Activated naive CD4-positive, alpha-beta T cell treated with anti-CD3 and anti-CD28 coated beads, Interleukin-2, amount 50 U/mL, for 72 hours (primary cell): ENCODE results near the gene PRM2. TPM values are rescaled to one million over a fixed set of nuclear protein-coding genes. Genes with fewer than 3 reads are reported as not detected.
A peak's percentile ranks its signal among the peaks of the same experiment; 100 is the strongest.

Experiments
- ATAC-seq, 2 donors: fragments of 150-1000 bp; cut with Tn5 transposase; 2 replicates each; pipeline ENCODE4 v1.10.0; 2021; ENCODE audit warnings: mild to moderate bottlenecking in 2 of 2, moderate library complexity in 2 of 2
- DNase-seq, 2 donors: peaks; one replicate each; pipeline ENCODE4 v3.0.0; 2021 to 2022; ENCODE audit warnings: low spot score in 2 of 2
- H3K27ac Mint-ChIP-seq, 2 donors: one replicate each; pipeline ENCODE4 v1.8.0; 2022; ENCODE audit warnings: mild to moderate bottlenecking in 2 of 2, mixed read lengths in 2 of 2
- H3K36me3 Mint-ChIP-seq, 2 donors: one replicate each; pipeline ENCODE4 v1.8.0; 2022; ENCODE audit warnings: mixed read lengths in 2 of 2
- H3K9me3 Mint-ChIP-seq, 2 donors: one replicate each; pipeline ENCODE4 v1.8.0; 2022; ENCODE audit warnings: mixed read lengths in 2 of 2
- total RNA-seq, 2 donors: library from RNA; stranded (reverse); gene quantifications; one replicate each; pipeline ENCODE4 v1.2.3, GENCODE V29; 2022

Gene PRM2
- total RNA-seq, 2 donors from 2014 or later, result not detected

GRCh38 chr16:11276896-11277593 lies 765 bp upstream of the PRM2 start:
- Mint-ChIP-seq H3K36me3 (no peaks in the 10 kb centered on the region), H3K27ac (peak overlapping the region in 1 of 2 donors; percentile 43), H3K9me3 (no peaks in the 10 kb centered on the region)
- no peak for ATAC-seq
- no peak for DNase-seq

- Mint-ChIP-seq H3K9me3 (no peaks in the 10 kb centered on the region), H3K36me3 (no peaks in the 10 kb centered on the region), H3K27ac (no peak overlapping the region)
- DNase-seq (no peak), ATAC-seq (no peak)
These were observed 1.3 kb downstream of the PRM2 start for GRCh38 chr16:11274964-11275363.

- ATAC-seq (no peak), DNase-seq (no peak)
- Mint-ChIP-seq H3K27ac (no peak overlapping the region), H3K36me3 (no peaks in the 10 kb centered on the region), H3K9me3 (no peaks in the 10 kb centered on the region)
These were observed 2.5 kb downstream of the PRM2 start for GRCh38 chr16:11273721-11274324.

- DNase-seq, result no peak
- ATAC-seq, result no peak
- Mint-ChIP-seq H3K9me3 (peaks cover 0 to 5% of the 10 kb centered on the region in 2 donors), H3K27ac (no peak within 1 kb of the TSS), H3K36me3 (no peaks in the 10 kb centered on the region)
These were observed 3.2 kb downstream of the PRM2 start, which contains the start of gene PRM3 for GRCh38 chr16:11272921-11273720. Gene PRM3 (minus strand): TSS chr16:11273629. CDS start chr16:11273595, 34 bp downstream.

- H3K36me3 Mint-ChIP-seq, result no peaks in the 10 kb centered on the region
- DNase-seq (no peak), ATAC-seq (no peak)
- peaks cover 0 to 5% of the 10 kb centered on the region in 2 donors for H3K9me3 Mint-ChIP-seq
- H3K27ac Mint-ChIP-seq, result no peak overlapping the region
These were observed 3.8 kb downstream of the PRM2 start for GRCh38 chr16:11272484-11272883.

GRCh38 chr16:11271610-11272009 lies 4.7 kb downstream of the PRM2 start:
- no peaks in the 10 kb centered on the region for H3K36me3 Mint-ChIP-seq
- ATAC-seq (no peak), DNase-seq (no peak)
- H3K9me3 Mint-ChIP-seq, result peaks cover 0 to 5% of the 10 kb centered on the region in 2 donors
- H3K27ac Mint-ChIP-seq, result no peak overlapping the region

- DNase-seq (no peak), ATAC-seq (no peak)
- Mint-ChIP-seq H3K9me3 (peaks cover 0 to 5% of the 10 kb centered on the region in 2 donors), H3K27ac (no peak overlapping the region), H3K36me3 (no peaks in the 10 kb centered on the region)
These were observed 5.6 kb downstream of the PRM2 start for GRCh38 chr16:11270602-11271162.

- Mint-ChIP-seq H3K27ac (peak within 1 kb of the TSS in 1 of 2 donors; percentile 39), H3K9me3 (peaks cover 0 to 5% of the 10 kb centered on the region in 2 donors), H3K36me3 (no peaks in the 10 kb centered on the region)
- no peak for DNase-seq
- ATAC-seq, result no peak
These were observed 7.3 kb downstream of the PRM2 start, which contains the start of gene TNP2 for GRCh38 chr16:11268921-11269375. Gene TNP2 (minus strand): TSS chr16:11269325. CDS start chr16:11269262, 63 bp downstream.

GRCh38 chr16:11265124-11265523 lies 11.2 kb downstream of the PRM2 start:
- Mint-ChIP-seq H3K36me3 (no peaks in the 10 kb centered on the region), H3K27ac (no peak overlapping the region), H3K9me3 (peaks cover 0 to 5% of the 10 kb centered on the region in 2 donors)
- no peak for DNase-seq
- ATAC-seq, result no peak

GRCh38 chr16:11264155-11264832 lies 12.0 kb downstream of the PRM2 start:
- DNase-seq (no peak), ATAC-seq (peak; percentile 12 to 14)
- peak overlapping the region; percentile 30 to 48 for H3K27ac Mint-ChIP-seq
- peaks cover 0 to 5% of the 10 kb centered on the region in 2 donors for H3K9me3 Mint-ChIP-seq
- no peaks in the 10 kb centered on the region for H3K36me3 Mint-ChIP-seq

- H3K27ac Mint-ChIP-seq, result peak overlapping the region; percentile 30 to 48
- DNase-seq (peak; percentile 57 to 70), ATAC-seq (peak; percentile 90 to 93)
- H3K9me3 Mint-ChIP-seq, result peaks cover 0 to 5% of the 10 kb centered on the region in 2 donors
- H3K36me3 Mint-ChIP-seq, result no peaks in the 10 kb centered on the region
These were observed 12.5 kb downstream of the PRM2 start for GRCh38 chr16:11263737-11264136.

- ATAC-seq, result no peak
- Mint-ChIP-seq H3K36me3 (no peaks in the 10 kb centered on the region), H3K27ac (no peak overlapping the region)
These were observed 13.4 kb downstream of the PRM2 start for GRCh38 chr16:11262915-11263314.

GRCh38 chr16:11260596-11260966 lies 15.7 kb downstream of the PRM2 start:
- Mint-ChIP-seq H3K9me3 (no peaks in the 10 kb centered on the region), H3K36me3 (no peaks in the 10 kb centered on the region), H3K27ac (no peak overlapping the region)
- DNase-seq, result no peak
- ATAC-seq, result no peak

More at GRCh38 chr16:11262915-11263314, 13.4 kb downstream of the PRM2 start:
- no peaks in the 10 kb centered on the region for H3K9me3 Mint-ChIP-seq
- no peak for DNase-seq

- DNase-seq (no peak), ATAC-seq (no peak)
- Mint-ChIP-seq H3K36me3 (peaks cover 0 to under 1% of the 10 kb centered on the region in 2 donors), H3K9me3 (no peaks in the 10 kb centered on the region), H3K27ac (no peak overlapping the region)
These were observed 16.4 kb downstream of the PRM2 start for GRCh38 chr16:11259655-11260595.
